Activated CD8-positive, alpha-beta memory T cell treated with anti-CD3 and anti-CD28 coated beads for 36 hours (primary cell): ENCODE data around the gene AIFM2. TPM values are rescaled to one million over a fixed set of nuclear protein-coding genes. Genes with fewer than 3 reads are reported as not detected.
"Not testable (repeated sequence)": the region's sequence is repeated elsewhere in the genome, so short reads cannot be mapped to it uniquely, and the experiment has no call there.

Experiments used
- CTCF ChIA-PET: fragments of 350-600 bp; sonication (Branson Sonifier 250); formaldehyde crosslinking; loops from one replicate; lab custom pipeline; 2021; ENCODE audit warnings: antibody characterized with exemption; lab: Charles Lee
- POLR2A ChIA-PET: fragments of 350-600 bp; sonication (Branson Sonifier 250); formaldehyde crosslinking; loops from one replicate; lab custom pipeline; 2021; ENCODE audit warnings: antibody characterized with exemption; lab: Charles Lee
- total RNA-seq, 2 experiments: library from RNA; stranded (reverse); gene quantifications; one replicate each; pipeline ENCODE4 v1.2.3, GENCODE V29; 2021

The AIFM2 gene
- total RNA-seq, 2 experiments from 2014 or later, result 16.9 to 18.1 TPM

- ChIA-PET CTCF (no interaction called here), POLR2A (no interaction called here)
These were observed 20.6 kb downstream of the AIFM2 start for GRCh38 chr10:70112071-70112470.

- CTCF ChIA-PET, result interaction anchor here (0.5 kb wide), 1 partner anchor 31 kb away, joined by 3 read pairs; no protein-coding TSS in a partner anchor
- POLR2A ChIA-PET, result no interaction called here
These were observed 21.1 kb downstream of the AIFM2 start for GRCh38 chr10:70111496-70111895.

- ChIA-PET CTCF (no interaction called here), POLR2A (no interaction called here)
These were observed 23.4 kb downstream of the AIFM2 start for GRCh38 chr10:70109064-70109729.

- CTCF ChIA-PET, result interaction anchor here (0.6 to 1.2 kb wide), 4 partner anchors 8 to 38 kb away, joined by 3 to 6 read pairs (median 4); no protein-coding TSS in a partner anchor
- POLR2A ChIA-PET, result no interaction called here
These were observed 25.4 kb downstream of the AIFM2 start for GRCh38 chr10:70106958-70107791.

DNA sequence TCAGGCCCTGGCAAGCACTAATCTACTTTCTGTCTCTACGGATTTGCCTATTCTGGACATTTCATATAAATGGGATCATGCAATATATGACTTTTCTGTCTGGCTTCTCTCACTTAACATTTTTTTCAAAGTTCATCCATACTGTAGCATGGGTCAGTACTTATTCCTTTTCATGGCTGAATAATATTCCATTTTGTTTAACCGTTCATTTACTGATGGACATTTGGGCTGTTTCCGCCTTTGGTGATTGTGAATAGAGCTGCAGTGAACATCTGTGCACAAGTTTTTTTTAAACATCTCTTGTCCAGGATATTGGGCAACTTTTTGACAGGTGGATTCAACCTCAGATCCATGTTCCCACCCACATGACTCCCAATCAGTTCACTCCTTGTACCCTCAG, 31.0 kb downstream of the AIFM2 start:
- ChIA-PET CTCF (interaction anchor here (0.6 kb wide), 1 partner anchor 13 kb away, joined by 3 read pairs; no protein-coding TSS in a partner anchor), POLR2A (no interaction called here)

- CTCF ChIA-PET, result interaction anchor here (0.6 kb wide), 2 partner anchors 14 to 20 kb away, joined by 3 read pairs; no protein-coding TSS in a partner anchor
- POLR2A ChIA-PET, result not testable (repeated sequence)
These were observed 31.5 kb downstream of the AIFM2 start for GRCh38 chr10:70101068-70101562.

DNA sequence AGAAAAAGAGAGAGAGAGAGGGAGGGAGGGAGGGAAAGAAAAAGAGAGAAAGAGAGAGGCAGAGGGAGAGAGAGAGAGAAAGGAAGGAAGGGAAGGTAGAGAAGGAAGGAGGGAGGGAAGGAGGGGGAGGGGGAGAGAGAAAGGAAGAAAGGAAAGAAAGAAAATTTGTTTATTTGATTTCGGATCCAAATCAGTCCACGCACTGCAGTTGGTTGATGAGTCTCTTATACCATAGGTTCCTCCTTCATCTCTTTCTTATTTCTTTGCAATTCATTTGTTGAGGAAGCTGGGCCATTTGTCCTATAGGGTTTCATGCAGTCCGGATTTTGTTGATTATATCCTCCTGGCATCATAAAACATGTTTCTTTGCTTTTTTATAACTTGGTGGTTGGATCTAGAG, 34.4 kb downstream of the AIFM2 start:
- ChIA-PET POLR2A (no interaction called here), CTCF (no interaction called here)

- POLR2A ChIA-PET, result no interaction called here
- CTCF ChIA-PET, result no interaction called here
These were observed 35.2 kb downstream of the AIFM2 start for GRCh38 chr10:70097459-70097858.

- CTCF ChIA-PET, result interaction anchor here (0.5 to 1.2 kb wide), 3 partner anchors 19 to 1953 kb away, joined by 5 to 6 read pairs (median 6); no protein-coding TSS in a partner anchor
- POLR2A ChIA-PET, result interaction anchor here (0.6 kb wide), 1 partner anchor 50 kb away, joined by 3 read pairs; the partner anchor contains the start of gene TYSND1
These were observed 35.8 kb downstream of the AIFM2 start for GRCh38 chr10:70096705-70097420.

DNA sequence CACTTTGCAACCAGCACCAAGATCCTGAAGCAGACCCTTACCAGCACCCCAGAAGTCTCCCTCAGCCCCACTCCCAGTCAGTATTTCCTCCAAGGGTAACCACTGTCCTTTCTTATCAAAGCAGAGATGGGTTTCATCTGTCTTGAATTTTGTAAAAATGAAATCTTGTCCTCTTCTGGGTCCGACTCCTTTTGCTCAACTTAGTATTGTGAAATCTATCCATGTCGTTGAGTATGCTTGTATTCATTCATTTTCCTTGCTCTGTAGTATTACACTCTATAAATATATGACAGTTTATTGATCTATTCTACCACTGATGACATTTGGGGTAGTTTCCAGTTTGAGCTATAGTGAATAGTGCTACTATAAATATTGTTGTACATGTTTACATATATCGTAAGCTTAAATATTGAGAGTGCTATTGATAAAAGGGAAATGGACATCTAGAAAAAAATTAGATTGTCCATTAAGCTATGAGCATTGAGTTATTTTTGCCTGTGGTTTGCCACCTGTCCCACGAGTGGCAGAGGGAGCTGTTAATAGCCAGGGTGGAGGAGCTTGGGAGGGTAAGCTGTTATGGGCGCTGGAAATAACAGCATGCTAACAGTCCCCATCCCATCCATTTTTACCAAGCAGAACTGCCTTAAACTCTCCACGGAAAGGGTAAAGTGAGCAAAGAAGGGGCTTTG, 36.5 kb downstream of the AIFM2 start:
- POLR2A ChIA-PET, result no interaction called here
- CTCF ChIA-PET, result interaction anchor here (0.6 to 1.2 kb wide), 3 partner anchors 17 to 1953 kb away, joined by 3 to 6 read pairs (median 6); no protein-coding TSS in a partner anchor

GRCh38 chr10:70094250-70094649, 38.4 kb downstream of the AIFM2 start:
- POLR2A ChIA-PET, result interaction anchor here (1.1 kb wide), 1 partner anchor 52 kb away, joined by 4 read pairs; the partner anchor contains the start of gene TYSND1
- CTCF ChIA-PET, result interaction anchor here (1.1 to 2.4 kb wide), 3 partner anchors 13 to 136 kb away, joined by 3 to 10 read pairs (median 6); no protein-coding TSS in a partner anchor

GRCh38 chr10:70093335-70093944, 39.2 kb downstream of the AIFM2 start:
- CTCF ChIA-PET, result interaction anchor here (1.1 to 2.4 kb wide), 4 partner anchors 14 to 135 kb away, joined by 3 to 10 read pairs (median 4); partner anchors contain the start of gene SAR1A
- POLR2A ChIA-PET, result interaction anchor here (0.7 to 1.4 kb wide), 3 partner anchors 13 to 139 kb away, joined by 3 to 4 read pairs (median 4); partner anchors contain the start of gene TYSND1

DNA sequence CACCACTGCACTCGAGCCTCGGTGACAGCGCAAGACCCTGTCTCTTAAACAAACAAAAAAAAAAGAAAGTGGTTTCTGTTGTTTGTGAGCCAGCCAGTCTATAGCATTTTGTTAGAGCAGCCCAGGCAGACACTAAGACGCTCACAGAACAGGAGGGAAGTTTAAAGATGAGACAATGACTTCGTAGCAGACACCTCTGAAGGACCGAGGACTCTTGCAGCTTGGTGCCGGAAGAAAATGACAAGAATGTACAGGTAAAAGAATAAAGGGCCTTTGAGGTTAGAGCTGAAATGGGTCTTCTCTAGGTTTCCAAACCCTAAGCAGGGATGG, 40.3 kb downstream of the AIFM2 start:
- CTCF ChIA-PET, result interaction anchor here (1.0 to 2.4 kb wide), 4 partner anchors 15 to 78 kb away, joined by 3 to 10 read pairs (median 5); partner anchors contain the start of genes SAR1A and TYSND1
- POLR2A ChIA-PET, result interaction anchor here (0.5 to 0.8 kb wide), 3 partner anchors 10 to 71 kb away, joined by 3 read pairs; no protein-coding TSS in a partner anchor

GRCh38 chr10:70090951-70091350, 41.7 kb downstream of the AIFM2 start:
- CTCF ChIA-PET, result no interaction called here
- POLR2A ChIA-PET, result no interaction called here

DNA sequence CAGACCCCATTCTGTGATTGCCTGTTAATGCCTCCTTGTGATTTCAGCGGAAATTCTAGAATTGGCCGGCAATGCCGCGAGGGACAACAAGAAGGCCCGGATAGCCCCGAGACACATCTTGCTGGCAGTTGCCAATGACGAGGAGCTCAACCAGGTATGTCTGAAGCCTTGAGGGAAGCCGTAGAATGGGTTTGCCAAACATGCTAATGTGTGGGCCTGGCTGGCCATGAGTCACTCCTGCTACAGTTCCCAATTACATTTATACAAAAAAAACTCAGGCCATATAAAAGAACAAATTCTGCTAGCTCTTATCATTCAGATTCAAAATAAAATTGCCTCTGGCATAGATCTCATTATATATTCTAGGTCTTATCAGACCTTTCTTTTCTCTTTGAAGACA, 42.6 kb downstream of the AIFM2 start:
- ChIA-PET POLR2A (no interaction called here), CTCF (interaction anchor here (0.8 to 1.1 kb wide), 3 partner anchors 11 to 27 kb away, joined by 3 read pairs; no protein-coding TSS in a partner anchor)

- ChIA-PET CTCF (no interaction called here), POLR2A (no interaction called here)
These were observed 44.3 kb downstream of the AIFM2 start for GRCh38 chr10:70088308-70088698.

GRCh38 chr10:70087616-70088307, 44.9 kb downstream of the AIFM2 start:
- ChIA-PET CTCF (no interaction called here), POLR2A (no interaction called here)
